HG03280 (cell line): Measurements from ENCODE around the gene PRDM8.

ENCODE experiments used
- ATAC-seq: cut with Tn5 transposase; IDR thresholded peaks from one replicate; pipeline ENCODE4 v1.9.1; 2021; ENCODE audit warnings: mild to moderate bottlenecking, moderate library complexity; ENCODE audit not compliant: unreplicated experiment

Gene PRDM8

DNA sequence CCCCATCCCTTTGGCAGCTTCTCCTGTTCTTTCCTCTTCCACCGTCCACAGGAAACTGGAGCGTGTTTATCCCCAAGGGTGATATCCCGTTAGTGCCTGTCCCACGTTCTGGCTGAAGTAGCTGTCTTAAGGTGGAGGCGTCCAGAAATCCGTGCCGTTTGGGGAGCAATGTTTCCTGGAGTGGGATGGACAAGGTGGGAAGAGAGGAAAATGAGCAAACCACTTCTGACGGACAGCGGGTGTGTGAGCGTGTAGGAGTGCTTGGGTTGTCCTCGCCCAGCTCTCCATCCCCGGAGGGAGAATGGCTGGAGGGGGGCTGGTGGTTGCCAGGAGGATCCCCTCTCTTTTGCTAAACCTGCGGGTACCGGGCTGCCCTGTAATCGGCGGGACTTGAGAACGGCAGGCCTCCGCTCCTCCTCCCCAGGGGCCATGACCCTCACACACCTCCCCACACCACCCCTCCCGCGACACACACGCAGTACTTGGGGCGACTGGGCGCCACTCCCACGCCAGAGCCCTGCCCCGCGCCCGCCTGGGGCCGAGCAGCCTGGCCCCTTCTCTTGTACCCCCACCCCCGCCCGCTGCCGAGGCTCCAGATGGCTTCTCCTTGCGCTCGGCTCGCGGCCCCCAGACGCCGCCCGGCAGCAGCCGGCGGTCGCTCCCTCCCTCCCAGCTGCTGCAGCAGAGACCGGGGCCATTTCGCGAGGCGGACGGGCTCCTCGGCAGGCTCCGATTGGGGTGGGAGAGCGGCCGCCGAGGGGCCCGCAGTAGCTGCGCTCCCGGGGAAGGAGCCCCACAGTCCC lies 13.9 kb upstream of the PRDM8 start:
- peak; percentile 53 for ATAC-seq

DNA sequence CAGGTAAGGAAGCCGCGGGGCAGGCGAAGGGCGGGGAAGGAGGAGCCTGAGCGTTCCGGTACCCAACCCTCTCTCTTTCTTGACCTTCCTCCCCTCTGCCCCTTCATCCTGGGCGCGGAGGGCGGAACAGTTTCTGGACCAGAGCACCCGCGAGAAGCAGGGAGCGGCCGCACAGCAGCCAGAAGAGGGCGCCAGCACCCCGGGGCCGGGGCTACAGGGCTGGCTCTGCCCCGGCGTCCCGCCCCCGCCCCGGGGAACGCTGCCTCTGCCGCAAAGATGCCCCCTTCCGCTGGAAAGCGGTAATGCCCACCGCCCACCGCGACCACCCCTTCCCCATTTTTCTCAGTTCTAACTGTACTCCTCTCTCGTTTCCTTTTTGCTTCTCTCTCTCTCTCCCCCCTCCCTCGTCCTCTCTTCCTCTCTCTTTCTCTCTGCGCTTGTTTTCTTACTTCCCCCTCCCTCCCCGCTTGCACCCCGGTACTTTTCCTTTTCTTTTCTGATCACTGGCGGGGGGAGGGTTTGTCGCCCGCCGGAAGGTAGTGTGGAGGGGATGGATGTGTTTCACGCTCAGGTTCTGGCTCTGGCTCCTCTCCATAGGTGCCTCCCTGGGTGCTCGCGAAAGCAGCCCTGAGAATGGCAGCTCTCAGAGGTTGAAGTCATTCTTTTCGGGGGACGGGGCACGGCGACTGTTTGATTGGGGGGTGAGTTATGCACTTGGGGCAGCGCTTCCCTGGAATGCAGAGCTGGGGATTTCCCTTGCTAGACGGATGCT lies 13.1 kb upstream of the PRDM8 start:
- peak; percentile 93 for ATAC-seq

DNA sequence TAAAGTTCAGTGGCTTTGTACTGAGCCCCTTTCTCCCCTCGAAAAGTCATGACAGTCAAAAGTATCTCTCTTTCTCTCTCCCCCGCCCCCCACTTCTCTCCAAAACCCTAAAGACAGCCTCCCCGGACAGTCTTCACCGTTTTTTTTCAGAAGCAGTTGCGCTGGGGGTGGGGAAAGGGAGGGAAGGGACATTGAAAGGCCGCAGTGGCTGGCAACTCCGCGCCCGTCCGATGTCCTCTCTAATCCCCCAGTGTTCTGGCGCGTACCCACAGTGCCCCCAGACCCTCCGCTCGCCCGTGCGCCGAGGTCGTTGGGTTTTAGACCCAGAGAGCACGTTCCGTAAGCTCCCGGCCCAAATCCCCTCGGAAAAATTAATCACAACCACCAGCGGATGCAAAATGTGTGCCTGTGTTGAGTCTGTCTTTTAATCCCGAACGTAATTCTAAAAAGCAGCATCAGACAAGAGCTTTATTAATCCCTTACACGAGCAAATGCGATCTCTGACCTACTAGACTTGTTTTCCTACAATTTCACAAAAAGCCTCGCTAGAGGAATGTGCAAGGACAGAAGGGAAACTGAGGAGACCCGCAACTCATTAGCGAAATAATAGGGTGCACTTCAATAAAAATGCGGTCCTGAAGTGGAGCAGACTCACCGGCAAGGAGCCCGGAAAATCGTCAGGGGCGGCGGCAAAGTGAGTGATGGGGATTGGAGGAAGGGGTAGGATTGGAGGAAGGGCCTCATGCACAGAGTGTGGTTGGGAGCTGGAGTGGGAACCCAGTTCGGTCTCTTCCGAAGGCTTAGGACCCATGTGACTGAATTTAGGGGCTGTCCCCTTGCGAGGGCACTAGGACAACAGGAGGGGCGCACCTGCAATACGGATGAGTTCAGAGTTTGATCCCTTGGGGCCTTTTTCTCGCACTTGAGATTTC lies 12.2 kb upstream of the PRDM8 start:
- ATAC-seq, result no peak

DNA sequence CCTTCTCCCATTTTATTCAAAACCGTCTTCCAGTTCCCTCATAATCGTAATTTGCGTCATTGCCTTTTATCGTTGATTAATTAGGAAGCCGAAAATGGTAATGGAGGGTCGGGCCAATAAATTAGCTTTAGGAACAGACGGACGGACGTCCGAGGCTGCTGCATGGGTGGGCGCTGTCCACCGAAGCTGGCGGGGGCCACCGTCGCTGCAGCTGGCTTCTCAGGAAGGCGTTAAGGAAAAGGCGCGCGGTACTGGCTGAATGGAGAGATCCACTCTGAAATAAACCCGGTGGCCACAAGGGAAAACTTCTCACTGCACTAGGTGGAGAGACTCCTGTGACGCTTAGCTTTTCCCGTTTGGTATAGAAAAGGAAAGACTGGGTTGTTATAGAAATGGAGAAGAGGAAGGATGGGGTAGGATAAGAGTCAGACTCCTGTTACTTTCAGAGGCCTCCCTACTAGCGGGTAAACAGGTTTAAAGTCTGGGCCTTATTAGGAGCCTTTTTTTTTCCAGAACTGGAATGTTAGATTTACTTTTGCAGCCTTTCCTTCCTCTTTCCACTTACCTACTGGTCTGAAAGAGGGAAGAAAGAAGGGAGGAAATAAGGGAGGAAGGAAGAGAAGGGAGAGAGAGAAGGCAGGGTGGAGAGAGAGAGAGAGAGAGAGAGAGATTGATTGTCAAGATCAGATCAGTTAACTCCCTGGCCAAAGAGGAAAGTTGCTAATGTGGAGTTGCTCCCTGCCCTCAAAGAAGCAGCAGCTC lies 11.3 kb upstream of the PRDM8 start:
- no peak for ATAC-seq

DNA sequence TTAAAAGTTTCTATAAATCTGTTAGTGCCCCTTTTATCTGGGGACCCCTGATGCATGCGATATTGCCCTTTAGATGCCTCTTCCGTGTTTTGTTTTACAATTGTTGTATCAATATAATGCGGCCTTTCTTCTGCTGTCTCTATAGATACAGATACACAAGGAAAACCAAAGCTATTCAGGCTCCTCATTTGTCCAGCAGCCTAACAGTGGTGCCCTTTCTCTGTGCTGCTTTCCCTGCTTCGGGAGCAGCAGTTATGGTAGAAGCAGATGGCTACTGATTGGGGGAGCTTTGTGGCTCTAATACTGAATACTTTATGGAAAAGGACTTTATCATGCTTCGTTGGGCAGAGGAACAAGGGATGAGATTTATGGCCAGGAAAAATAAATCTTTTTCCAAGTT lies 10.6 kb upstream of the PRDM8 start:
- ATAC-seq, result no peak

DNA sequence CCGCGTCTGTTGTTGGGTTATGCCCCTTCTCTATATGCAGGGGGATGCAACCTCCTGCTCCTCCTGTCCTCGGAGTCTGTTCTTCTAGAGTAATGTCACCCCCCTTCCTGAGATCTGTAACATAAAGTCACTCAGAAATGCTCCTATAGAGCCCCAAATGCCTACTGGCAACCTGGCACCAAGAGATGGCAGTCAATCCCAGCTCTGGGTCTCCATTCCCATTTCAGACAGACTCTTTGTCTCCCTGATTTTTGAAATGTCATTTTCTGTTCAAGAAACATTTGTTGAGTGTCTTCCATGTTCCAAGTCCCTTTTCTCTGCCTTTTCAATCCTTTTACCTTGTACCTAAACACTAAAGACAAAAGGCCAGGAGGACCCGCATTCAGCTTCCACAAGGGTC lies 9.6 kb upstream of the PRDM8 start:
- no peak for ATAC-seq

DNA sequence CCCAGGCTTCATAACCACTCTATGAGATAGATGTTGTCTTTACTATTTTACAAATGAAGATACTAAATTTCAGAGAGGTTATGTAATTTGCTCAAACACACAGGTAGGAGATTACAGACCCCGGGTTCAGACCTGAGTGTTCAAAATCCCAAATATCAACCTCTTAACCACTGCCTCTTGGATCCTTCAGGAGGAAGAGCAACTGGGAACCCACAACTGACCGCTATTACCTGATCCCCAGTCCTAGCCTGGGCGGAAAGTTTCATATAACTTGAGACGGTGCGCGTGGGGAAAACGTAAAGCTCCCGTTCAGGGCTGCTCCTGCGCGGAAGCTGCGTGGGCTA lies 8.9 kb upstream of the PRDM8 start:
- ATAC-seq, result no peak

DNA sequence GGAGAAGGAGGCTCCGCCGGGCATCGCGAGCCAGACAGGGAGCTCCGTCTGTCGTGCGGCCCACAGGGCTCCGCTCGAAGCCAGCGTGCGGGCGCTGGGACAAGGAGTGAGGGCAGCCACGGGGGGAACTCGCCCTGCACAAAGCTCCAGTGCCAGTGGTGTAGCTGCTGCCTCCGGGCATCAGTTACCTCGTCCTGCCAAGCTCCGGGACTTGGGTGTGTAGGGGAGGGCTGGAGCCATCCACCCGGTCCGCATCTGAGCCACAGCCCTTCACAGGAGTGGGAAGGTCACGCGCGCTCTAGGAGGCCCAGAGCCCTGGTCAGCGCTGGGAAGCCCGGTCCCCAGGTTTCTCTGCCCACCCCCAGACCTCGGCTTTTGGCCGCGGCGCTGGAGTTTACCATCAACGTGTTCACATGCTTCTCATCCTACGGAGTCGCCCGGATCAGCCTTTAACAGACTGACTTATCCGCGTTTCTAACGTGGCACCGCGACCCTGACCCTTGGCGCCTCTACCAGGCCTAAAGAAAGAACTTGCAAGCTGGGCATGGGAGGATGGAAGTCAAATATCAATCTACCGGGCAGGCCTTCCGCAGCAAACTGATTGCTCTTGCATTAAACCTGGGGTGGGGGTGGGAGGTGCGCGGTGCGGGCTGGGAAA lies 8.4 kb upstream of the PRDM8 start:
- no peak for ATAC-seq

DNA sequence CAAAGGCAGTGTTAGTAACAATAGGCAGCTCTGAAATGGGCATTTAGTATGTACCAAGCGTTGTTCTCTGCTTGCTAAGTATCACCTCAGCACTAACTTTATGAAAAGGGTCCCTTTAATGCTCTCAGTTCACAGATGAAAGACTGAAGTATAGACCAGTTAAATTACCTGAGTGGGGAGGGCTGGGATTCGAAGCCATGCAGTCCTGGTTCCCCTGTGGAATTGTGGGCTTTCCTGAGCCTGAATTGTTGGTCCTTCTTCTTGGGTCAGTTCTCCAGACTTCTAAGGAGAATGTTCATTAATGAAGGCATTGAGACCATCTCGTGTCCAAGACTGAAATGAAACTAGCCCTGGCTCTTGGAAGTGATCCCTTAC lies 7.7 kb upstream of the PRDM8 start:
- ATAC-seq, result no peak

DNA sequence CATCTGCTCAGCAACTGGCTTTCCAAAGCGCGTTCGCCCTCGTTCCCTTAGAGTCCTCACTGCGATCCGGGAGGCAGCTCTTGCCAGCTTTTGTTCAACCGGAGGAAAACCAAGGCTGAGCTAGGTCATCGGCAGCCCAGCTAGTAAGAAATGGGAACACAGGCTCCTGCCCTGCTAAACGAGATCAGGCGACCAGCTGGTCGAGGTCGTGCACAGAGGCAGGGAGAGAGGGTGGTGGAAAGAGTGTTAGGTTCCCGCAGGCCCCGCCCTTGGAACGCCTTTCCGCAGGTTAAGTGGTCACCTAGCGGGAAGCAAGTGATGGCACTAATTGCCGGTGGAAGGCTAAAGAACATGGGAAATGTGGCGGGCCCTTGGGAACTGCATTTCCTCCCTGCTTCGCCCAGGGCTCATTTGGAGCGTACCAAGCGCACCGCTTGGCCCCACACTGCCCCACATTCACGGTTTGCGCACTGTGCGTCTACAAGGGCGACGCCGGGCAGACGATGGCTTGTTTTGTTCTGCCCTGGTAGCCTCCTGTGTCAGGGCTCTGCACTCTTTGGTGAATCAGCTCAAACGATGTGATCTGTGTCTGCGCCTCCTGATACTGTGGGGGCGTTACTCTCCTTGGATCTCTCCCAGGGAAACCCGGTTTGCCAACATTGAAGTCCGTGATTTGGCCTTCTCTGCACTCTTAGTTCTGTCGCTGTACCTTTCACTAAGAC lies 7.2 kb upstream of the PRDM8 start:
- ATAC-seq, result no peak

DNA sequence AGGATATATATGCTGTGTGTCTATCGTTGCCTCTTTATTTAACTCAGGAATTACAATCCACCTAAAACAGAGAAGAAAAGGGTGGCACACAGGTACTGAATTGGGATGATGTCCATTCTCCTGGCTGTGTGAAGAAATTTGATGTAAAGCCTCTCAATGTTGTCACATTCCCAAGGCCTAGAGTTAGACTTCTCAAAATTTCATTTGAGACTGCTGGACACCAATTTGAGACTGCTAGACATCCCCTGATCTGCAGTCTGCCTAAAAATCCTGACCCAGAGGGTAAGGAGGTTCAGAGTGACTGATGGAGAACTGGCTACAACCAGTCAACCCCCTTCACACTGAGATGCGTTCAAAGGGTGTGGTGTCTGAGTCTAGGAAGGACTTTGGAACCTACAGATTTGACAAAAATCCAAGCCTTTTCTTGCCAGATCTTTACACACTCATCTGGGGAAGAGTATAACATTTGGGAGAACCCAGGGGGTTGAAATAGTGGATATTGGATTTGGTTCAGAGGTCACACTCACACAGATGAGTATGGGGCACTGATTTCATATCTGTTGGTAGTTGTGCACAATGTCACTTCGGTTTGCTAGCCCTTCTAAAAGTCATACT lies 4.9 kb upstream of the PRDM8 start:
- ATAC-seq, result no peak

DNA sequence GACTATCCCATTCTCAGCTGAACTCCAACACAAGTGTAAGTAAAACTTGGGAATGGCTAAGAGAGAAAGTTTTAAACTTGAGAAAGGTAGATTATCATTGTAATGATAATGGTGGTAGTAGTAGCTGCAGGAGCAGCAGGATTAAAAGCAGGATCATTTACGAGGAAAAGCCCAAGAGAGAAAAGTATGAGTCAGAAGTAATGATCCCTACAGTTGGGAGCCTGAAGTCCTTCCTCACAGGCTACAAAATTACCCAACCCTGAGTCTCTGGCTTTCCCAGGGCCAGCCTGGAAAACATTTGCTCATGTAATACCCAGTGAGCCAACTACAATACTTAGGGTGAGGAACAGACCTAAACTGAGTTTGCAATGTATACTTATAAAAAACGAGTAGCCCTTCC lies 4.4 kb upstream of the PRDM8 start:
- ATAC-seq, result no peak

DNA sequence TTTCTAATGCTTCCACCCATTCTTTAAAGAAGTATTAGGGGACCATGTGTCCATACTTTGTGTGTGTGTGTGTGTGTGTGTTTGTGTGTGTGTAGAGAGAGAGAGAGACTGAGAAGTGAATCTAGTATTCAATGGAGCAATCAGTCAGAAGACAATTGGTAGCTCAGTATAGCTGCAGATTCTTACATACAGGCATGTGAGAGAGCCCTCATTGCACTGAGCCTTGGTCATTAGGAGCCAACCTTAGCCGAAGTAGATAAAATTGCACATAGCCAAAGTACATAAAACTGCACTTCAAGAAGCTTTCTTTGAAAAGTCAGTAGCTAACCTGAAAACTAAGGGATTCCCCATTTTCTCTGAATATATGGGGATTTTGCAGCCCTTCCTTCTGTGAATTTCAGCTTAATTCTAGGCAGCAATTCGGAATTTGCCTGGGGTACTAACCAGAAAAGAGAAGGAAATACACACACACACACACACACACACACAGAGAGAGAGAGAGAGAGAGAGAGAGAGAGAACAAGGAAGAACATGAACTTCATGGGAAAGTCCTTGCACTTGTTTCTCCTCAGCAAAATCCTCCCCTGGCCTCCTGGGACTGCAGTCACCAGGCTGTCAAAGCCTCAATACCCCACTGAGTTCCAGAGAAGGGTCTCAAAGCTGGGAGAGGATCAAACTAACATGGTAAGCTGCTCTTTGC lies 1.7 kb upstream of the PRDM8 start:
- no peak for ATAC-seq

DNA sequence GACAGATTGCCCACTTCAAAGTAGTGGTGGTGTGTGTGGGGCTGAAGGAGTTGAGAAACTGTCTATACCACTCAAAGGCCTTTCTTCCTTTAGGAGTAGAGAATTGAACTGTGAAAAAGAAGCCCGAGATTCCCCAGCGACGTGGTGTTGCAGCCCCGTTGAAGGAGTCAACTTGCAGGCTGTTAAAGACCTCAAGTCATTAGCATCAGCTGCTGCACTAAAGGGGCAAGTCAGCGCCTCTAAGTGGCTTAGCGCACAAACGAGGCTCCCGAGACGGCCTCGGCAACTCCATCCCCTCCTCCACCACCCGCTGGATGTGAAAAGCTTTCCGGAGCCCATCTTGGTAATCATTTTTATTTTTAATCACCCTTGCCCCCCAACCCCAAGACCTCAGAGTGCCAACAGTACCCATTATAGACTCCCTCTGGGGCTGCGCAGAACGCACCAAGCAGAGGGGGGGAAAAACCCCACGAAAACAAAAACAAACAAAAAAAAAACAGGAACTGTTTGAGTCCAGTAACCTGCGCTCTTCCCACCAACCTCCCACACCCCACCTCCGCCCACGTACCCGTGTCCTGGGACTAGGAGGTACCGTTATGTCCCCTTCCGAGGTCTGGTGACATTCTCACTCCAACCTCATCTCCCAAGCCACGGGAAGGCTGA lies 913 bp upstream of the PRDM8 start:
- no peak for ATAC-seq

DNA sequence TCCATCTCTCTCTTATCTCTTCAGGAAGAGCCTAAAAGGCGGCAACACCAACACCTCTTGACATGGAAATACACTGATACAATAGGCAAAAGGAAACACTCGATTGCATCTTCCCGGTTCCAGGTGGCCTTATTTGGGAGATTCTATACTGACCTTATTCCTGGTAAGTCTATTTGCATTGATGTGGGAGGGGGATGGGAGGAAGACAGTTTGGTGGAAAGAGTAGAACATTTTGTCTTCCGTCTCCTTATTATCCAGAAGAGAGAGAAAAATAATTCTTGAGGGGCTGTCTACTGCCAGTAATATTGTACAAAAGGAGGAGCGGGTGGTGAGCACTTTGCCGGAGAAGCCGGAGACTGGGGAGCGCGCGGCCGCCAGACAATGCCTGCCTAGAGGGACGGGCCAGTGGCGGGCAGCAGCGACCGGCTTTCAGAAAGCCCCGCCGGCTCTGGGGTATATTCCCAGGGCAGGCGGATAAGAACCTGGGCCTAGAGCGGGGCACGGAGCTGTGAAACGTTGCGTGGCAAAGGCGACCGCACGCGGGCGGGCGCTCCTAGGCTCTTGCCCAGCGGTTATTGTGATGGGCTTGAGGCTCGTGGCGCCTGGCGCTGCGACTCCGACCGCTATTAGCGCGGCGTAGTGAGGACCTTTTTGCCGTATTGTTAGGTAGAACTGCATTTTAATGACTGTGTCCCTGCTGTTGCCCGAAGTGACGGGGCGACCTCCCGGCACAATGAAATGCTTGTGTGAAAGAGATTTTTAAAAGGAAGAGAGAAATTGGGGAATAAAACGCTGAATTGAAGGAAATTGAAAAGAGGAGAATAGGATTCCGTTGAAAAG lies 518 bp downstream of the PRDM8 start:
- no peak for ATAC-seq

DNA sequence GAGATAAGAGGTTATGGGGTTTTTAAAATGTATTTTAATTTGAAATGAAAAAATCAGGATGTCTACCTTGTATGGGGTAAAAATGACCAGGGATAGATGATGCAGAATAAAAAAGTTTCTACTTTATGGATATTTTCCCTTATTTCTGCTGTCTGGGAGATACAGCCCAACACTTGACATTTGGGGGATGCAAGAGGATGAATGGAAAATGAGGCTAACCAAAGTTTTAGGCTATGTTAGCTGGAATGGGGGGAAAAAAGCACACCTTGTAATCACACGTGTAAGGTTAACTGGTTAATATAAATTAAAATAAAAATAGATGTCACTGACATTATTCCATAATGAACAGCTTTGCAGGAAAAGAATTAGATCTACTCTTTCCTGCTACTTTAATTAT lies 1.1 kb downstream of the PRDM8 start:
- ATAC-seq, result no peak

DNA sequence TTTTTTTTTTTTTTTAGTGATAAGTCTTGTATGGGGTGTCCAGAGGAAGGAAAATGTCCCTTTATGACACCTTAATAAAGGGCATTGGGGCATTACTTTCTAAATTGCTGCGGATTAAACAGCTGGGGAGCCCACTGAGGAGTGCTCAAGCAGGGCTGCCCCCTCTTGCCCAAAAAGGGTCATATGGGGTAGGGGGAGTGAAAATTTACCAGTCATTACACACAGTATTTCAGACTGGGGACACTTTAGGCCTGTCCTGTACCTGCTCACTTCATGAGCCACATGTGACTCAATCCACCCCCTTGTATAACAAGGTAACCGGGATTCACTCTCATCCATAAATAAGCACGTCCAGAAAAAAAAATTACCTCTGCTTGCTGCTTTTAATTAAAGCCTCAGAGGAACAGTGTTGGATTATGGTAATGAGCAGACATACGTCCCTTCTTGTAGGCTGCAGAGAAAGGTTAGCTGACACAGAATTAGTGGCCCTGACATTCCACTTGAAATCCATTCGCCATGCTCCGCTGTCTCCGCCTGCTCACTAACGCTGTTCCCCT lies 1.8 kb downstream of the PRDM8 start:
- no peak for ATAC-seq
